Endothelial cell of umbilical vein (primary cell): Measurements from ENCODE around the gene CCNY. TPM values are rescaled to one million over a fixed set of nuclear protein-coding genes. Genes with fewer than 3 reads are reported as not detected.
"Not testable (repeated sequence)": the region's sequence is repeated elsewhere in the genome, so short reads cannot be mapped to it uniquely, and the experiment has no call there.

Experiments used
- BruUV-seq: library from RNA; stranded (reverse); fragments of 400-500 nt; replicated peaks from 2 replicates; lab custom pipeline; 2021; lab: Mats Ljungman, UMichigan
- CTCF ChIA-PET: fragments of 300-600, 350-600 bp; sonication (Branson Sonifier 250); formaldehyde crosslinking; loops from one replicate; lab custom pipeline; 2021; ENCODE audit warnings: antibody characterized with exemption, inconsistent platforms; lab: Charles Lee
- POLR2A ChIA-PET: fragments of 300-600, 350-600 bp; sonication (Branson Sonifier 250); formaldehyde crosslinking; loops from one replicate; lab custom pipeline; 2021; ENCODE audit warnings: antibody characterized with exemption, inconsistent platforms; lab: Charles Lee
- DNase-seq: peaks from one replicate; pipeline ENCODE4 v3.0.0-alpha.2; 2011; ENCODE audit warnings: low read depth, low spot score
- FAIRE-seq: peaks from 2 replicates; lab custom pipeline; 2011; peaks lifted over from hg19 to GRCh38; lab: Jason Lieb, UNC
- H2AFZ ChIP-seq: 2 replicates; pipeline ENCODE4 v1.6.0; 2012; ENCODE audit warnings: low read depth, low read length, control low read depth, inconsistent platforms
- H3K27ac ChIP-seq: 2 replicates; pipeline ENCODE4 v1.5.1; 2011; ENCODE audit warnings: low read depth, mild to moderate bottlenecking, control low read depth, low read length, moderate library complexity; ENCODE audit not compliant: insufficient read depth
- H3K27me3 ChIP-seq, 2 experiments: 2 replicates each; pipeline versions ENCODE4 v1.6.0 to v1.6.1; 2011; ENCODE audit warnings: low read length in 2 of 2, mixed read lengths in 1 of 2; ENCODE audit not compliant: control insufficient read depth in 2 of 2, insufficient read depth in 2 of 2
- H3K36me3 ChIP-seq, 2 experiments: 2 replicates in 1 of 2; 3 replicates in 1 of 2; pipeline ENCODE4 v1.5.1; 2011; ENCODE audit warnings: low read length in 2 of 2, mild to moderate bottlenecking in 1 of 2, moderate library complexity in 1 of 2; ENCODE audit not compliant: control insufficient read depth in 2 of 2, insufficient read depth in 2 of 2; ENCODE audit errors: extremely low read depth in 1 of 2
- H3K4me1 ChIP-seq: 3 replicates; pipeline ENCODE4 v1.5.1; 2011; ENCODE audit warnings: mild to moderate bottlenecking, low read length; ENCODE audit not compliant: control insufficient read depth, insufficient read depth; ENCODE audit errors: extremely low read depth
- H3K4me2 ChIP-seq: 2 replicates; pipeline ENCODE4 v1.6.1; 2011; ENCODE audit warnings: low read length, control low read depth, mixed read lengths; ENCODE audit not compliant: insufficient read depth
- H3K4me3 ChIP-seq, 3 experiments: fragments of 200-600 bp in 1 of 3; sonication (generic), shearing (Covaris generic) in 1 of 3; replicated peaks in 1 of 3; 2 replicates each; pipeline ENCODE4 v1.5.1; 2011 to 2016; ENCODE audit warnings: control low read depth in 3 of 3, low read length in 3 of 3, mild to moderate bottlenecking in 2 of 3, inconsistent platforms in 1 of 3, low read depth in 1 of 3, moderate library complexity in 1 of 3; ENCODE audit not compliant: insufficient read depth in 1 of 3
- H3K79me2 ChIP-seq: 2 replicates; pipeline ENCODE4 v1.6.0; 2012; ENCODE audit warnings: low read length, inconsistent platforms; ENCODE audit not compliant: control insufficient read depth, insufficient read depth
- H3K9ac ChIP-seq: replicated peaks from 2 replicates; pipeline ENCODE3; 2011; ENCODE audit warnings: low read length, control low read depth; ENCODE audit not compliant: insufficient read depth; ENCODE audit errors: extremely low read depth
- H3K9me1 ChIP-seq: replicated peaks from 3 replicates; pipeline ENCODE4 v1.6.0; 2011; ENCODE audit warnings: mild to moderate bottlenecking, low read length; ENCODE audit not compliant: control insufficient read depth, insufficient read depth; ENCODE audit errors: extremely low read depth
- H3K9me3 ChIP-seq: replicated peaks from 2 replicates; pipeline ENCODE4 v1.5.1; 2012; ENCODE audit warnings: low read length, inconsistent platforms; ENCODE audit not compliant: control insufficient read depth, insufficient read depth
- H4K20me1 ChIP-seq: replicated peaks from 2 replicates; pipeline ENCODE3; 2011; ENCODE audit warnings: mild to moderate bottlenecking, low read length; ENCODE audit not compliant: control insufficient read depth, insufficient read depth; ENCODE audit errors: extremely low read depth
- EZH2 ChIP-seq: IDR thresholded peaks from 2 replicates; pipeline ENCODE4 v1.6.1; 2012; ENCODE audit warnings: borderline replicate concordance, low read depth, mild to moderate bottlenecking, moderate library complexity, low read length, inconsistent platforms; ENCODE audit not compliant: severe bottlenecking
- JUN ChIP-seq: IDR thresholded peaks from 2 replicates; pipeline ENCODE4 v1.6.1; 2011; ENCODE audit warnings: borderline replicate concordance, low read depth; ENCODE audit not compliant: insufficient read length, insufficient read depth
- MAX ChIP-seq: IDR thresholded peaks from 2 replicates; pipeline ENCODE4 v1.6.1; 2011; ENCODE audit not compliant: insufficient read depth, insufficient read length
- POLR2A ChIP-seq: IDR thresholded peaks from 2 replicates; pipeline ENCODE4 v1.6.1; 2012; ENCODE audit warnings: low read depth, mild to moderate bottlenecking, control low read depth, low read length
- POLR2AphosphoS5 ChIP-seq: IDR thresholded peaks from 2 replicates; pipeline ENCODE4 v1.6.1; 2012; ENCODE audit warnings: low read depth, mild to moderate bottlenecking, control low read depth, low read length, moderate library complexity; ENCODE audit not compliant: insufficient read depth
- dilution Hi-C: fragments of 300-500 bp; cut with MboI; formaldehyde crosslinking; loops from one replicate; pipeline ENCODE4 v1.15.0; 2019; ENCODE audit warnings: low sequenced_read_pairs; ENCODE audit not compliant: extremely low pct_ligation_motif_present
- intact Hi-C: fragments of 100-400 bp; cut with micrococcal nuclease; formaldehyde crosslinking; loops from one replicate; pipeline ENCODE4 v1.10.0; 2022
- polyA plus RNA-seq, 4 experiments: library from polyadenylated mRNA; depleted of rRNA in 3 of 4; stranded (reverse) in 3 of 4; unstranded in 1 of 4; fragments of >200 nt; gene quantifications; 2 replicates each; pipeline versions ENCODE4 v1.2.1 to v1.2.3, GENCODE V29; 2011 to 2012; ENCODE audit warnings: missing spikeins in 1 of 4
- total RNA-seq: library from RNA; stranded (reverse); gene quantifications from 2 replicates; pipeline ENCODE4 v1.2.3, GENCODE V29; 2021

The CCNY gene
- total and polyA plus RNA-seq, 2 donors (not counting 3 experiments of a cell fraction or from before 2014, with no cell fraction given) = 61.5 to 107 TPM

- TF ChIP-seq POLR2AphosphoS5 (no peak), POLR2A (no peak), EZH2 (no peak), JUN (no peak), MAX (no peak)
- intact Hi-C loops (no loop called here), dilution Hi-C loops (no loop called here)
- H3K27ac ChIP-seq = no peak overlapping the region
- H3K4me1 ChIP-seq = peaks cover 7% of the 10 kb centered on the region
- H3K9ac ChIP-seq = no peak overlapping the region
- no peak overlapping the region for H3K4me2 ChIP-seq
- peaks cover 3% of the 10 kb centered on the region for H3K9me1 ChIP-seq
- H2AFZ ChIP-seq = no peak overlapping the region
- no peak overlapping the region for H3K4me3 ChIP-seq
- ChIA-PET POLR2A (no interaction called here), CTCF (interaction anchor here (0.6 to 0.9 kb wide), 2 partner anchors 9 to 20 kb away, joined by 4 read pairs; no protein-coding TSS in a partner anchor)
- DNase-seq (no peak), FAIRE-seq (no peak)
- peaks cover 0 to 2% of the 10 kb centered on the region in 2 experiments for H3K36me3 ChIP-seq
- H3K27me3 ChIP-seq = no peaks in the 10 kb centered on the region
- no TSS peak for BruUV-seq
- no peaks in the 10 kb centered on the region for H4K20me1 ChIP-seq
- no peaks in the 10 kb centered on the region for H3K9me3 ChIP-seq
- H3K79me2 ChIP-seq = peaks cover 42% of the 10 kb centered on the region
Observed at GRCh38 chr10:35517431-35518181, 181.3 kb downstream of the CCNY start.

- H3K27ac ChIP-seq, intact Hi-C loops, H3K4me1 ChIP-seq, H3K27me3 ChIP-seq, dilution Hi-C loops, H3K9me1 ChIP-seq, H3K9ac ChIP-seq, H4K20me1 ChIP-seq, FAIRE-seq, H2AFZ ChIP-seq, H3K36me3 ChIP-seq, H3K4me3 ChIP-seq, H3K4me2 ChIP-seq, DNase-seq, BruUV-seq, POLR2A ChIA-PET, H3K9me3 ChIP-seq: not testable (repeated sequence)
- H3K79me2 ChIP-seq = peaks cover 40% of the 10 kb centered on the region
- CTCF ChIA-PET = interaction anchor here (0.9 kb wide), 1 partner anchor 9 kb away, joined by 4 read pairs; no protein-coding TSS in a partner anchor
Observed at GRCh38 chr10:35518187-35518586, 181.9 kb downstream of the CCNY start.
